OCI-LY3 (cell line): ENCODE results near the gene SCRN2.

ENCODE experiments used
- H2AFZ ChIP-seq: fragments of 200-600, 300-600 bp; shearing (Covaris generic); 2 replicates; pipeline ENCODE4 v1.6.0; 2014; ENCODE audit warnings: antibody characterized with exemption, low read depth, low read length
- H3K27ac ChIP-seq: fragments of 200-600, 300-600 bp; sonication (generic); 2 replicates; pipeline ENCODE4 v1.5.1; 2014; ENCODE audit warnings: mild to moderate bottlenecking, low read length, moderate library complexity, mixed read lengths
- H3K27me3 ChIP-seq: fragments of 200-600, 300-600 bp; sonication (generic); 2 replicates; pipeline ENCODE4 v1.6.1; 2014; ENCODE audit warnings: low read depth, low read length, mixed read lengths
- H3K36me3 ChIP-seq: fragments of 200-600, 300-600 bp; sonication (generic); replicated peaks from 2 replicates; pipeline ENCODE3; 2014; ENCODE audit warnings: low read depth, low read length, mixed read lengths
- H3K4me1 ChIP-seq: fragments of 300-600, 200-600 bp; sonication (generic); 2 replicates; pipeline ENCODE4 v1.6.1; 2014; ENCODE audit warnings: low read length, mixed read lengths
- H3K4me2 ChIP-seq: fragments of 200-600, 300-600 bp; sonication (generic); 2 replicates; pipeline ENCODE4 v1.6.1; 2014; ENCODE audit warnings: low read length, mixed read lengths
- H3K4me3 ChIP-seq: fragments of 300-600, 200-600 bp; sonication (generic); 2 replicates; pipeline ENCODE4 v1.5.1; 2014; ENCODE audit warnings: antibody characterized with exemption, mild to moderate bottlenecking, low read length, moderate library complexity
- H3K79me2 ChIP-seq: fragments of 300-600, 200-600 bp; shearing (Covaris generic); 2 replicates; pipeline ENCODE4 v1.6.1; 2014; ENCODE audit warnings: mild to moderate bottlenecking, low read length, mixed read lengths
- H3K9ac ChIP-seq: fragments of 300-600, 200-600 bp; shearing (Covaris generic); 2 replicates; pipeline ENCODE4 v1.6.0; 2014; ENCODE audit warnings: mild to moderate bottlenecking, low read length, moderate library complexity
- H3K9me3 ChIP-seq: fragments of 200-600, 300-600 bp; shearing (Covaris generic); 2 replicates; pipeline ENCODE4 v1.6.1; 2014; ENCODE audit warnings: low read length, mixed read lengths; ENCODE audit not compliant: insufficient read depth
- H4K20me1 ChIP-seq: fragments of 200-600, 300-600 bp; sonication (generic); 2 replicates; pipeline ENCODE4 v1.6.1; 2016; ENCODE audit warnings: low read length, mixed read lengths; ENCODE audit not compliant: insufficient read depth
- EZH2phosphoT487 ChIP-seq: fragments of 200-600 bp; shearing (Covaris generic); IDR thresholded peaks from 2 replicates; pipeline ENCODE4 v1.6.1; 2018; ENCODE audit warnings: antibody characterized with exemption, mixed run types, low read depth
- TF ChIP-seq, protein P1 (sequence below): fragments of 200-600, 300-600 bp; sonication (generic); IDR thresholded peaks from 2 replicates; pipeline ENCODE4 v1.5.1; 2014; ENCODE audit warnings: antibody characterized with exemption, low read length, low read depth

SCRN2 gene

DNA sequence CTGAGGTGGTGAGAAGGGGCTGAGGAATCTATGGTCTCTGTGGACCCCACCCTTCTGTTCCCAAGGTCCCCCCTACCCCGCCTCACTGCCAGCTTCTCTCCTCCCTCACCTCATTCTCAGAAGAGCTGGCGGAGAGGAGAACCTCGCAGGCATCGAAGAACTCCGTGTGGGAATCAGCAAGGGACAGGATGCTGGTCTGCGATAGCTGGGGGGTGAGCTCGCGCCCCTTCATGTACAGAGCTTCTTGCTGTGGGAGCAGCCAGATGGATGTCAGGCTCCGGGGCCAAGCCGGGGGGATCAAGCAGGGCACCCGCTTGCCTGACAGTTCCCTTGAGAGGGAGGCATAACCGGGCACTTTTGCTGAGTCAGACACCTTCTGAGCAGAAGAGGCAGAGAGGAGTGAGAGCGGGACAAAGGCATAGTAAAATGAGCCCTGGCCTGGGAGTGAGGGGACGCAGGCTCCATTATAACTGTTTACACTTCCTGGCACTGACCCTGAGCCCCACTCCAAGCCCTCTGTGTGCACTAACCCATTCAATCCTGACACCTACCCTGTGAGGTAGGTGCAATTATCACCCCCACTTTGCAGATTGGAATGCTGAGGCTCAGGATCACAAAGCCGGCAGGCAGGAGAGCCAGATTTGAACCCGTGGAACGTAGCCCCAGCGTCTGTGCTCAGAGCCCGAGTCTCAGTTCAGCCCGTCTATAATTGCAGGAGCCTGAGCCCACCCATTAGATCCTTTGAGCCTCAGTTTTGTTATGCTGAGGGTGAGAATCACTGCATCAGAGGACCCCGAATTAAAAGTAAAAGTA, 25.8 kb downstream of the SCRN2 start:
- no peaks in the 10 kb centered on the region for H4K20me1 ChIP-seq
- no peak overlapping the region for H2AFZ ChIP-seq
- no peak overlapping the region for H3K9ac ChIP-seq
- H3K36me3 ChIP-seq, result no peaks in the 10 kb centered on the region
- peaks cover 4% of the 10 kb centered on the region; the same call in 1 of the 2 replicates for H3K4me1 ChIP-seq
- H3K9me3 ChIP-seq, result no peaks in the 10 kb centered on the region
- H3K4me3 ChIP-seq, result no peak overlapping the region
- TF ChIP-seq, protein P1, sequence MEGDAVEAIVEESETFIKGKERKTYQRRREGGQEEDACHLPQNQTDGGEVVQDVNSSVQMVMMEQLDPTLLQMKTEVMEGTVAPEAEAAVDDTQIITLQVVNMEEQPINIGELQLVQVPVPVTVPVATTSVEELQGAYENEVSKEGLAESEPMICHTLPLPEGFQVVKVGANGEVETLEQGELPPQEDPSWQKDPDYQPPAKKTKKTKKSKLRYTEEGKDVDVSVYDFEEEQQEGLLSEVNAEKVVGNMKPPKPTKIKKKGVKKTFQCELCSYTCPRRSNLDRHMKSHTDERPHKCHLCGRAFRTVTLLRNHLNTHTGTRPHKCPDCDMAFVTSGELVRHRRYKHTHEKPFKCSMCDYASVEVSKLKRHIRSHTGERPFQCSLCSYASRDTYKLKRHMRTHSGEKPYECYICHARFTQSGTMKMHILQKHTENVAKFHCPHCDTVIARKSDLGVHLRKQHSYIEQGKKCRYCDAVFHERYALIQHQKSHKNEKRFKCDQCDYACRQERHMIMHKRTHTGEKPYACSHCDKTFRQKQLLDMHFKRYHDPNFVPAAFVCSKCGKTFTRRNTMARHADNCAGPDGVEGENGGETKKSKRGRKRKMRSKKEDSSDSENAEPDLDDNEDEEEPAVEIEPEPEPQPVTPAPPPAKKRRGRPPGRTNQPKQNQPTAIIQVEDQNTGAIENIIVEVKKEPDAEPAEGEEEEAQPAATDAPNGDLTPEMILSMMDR, result no peak
- no peak for TF ChIP-seq EZH2phosphoT487
- H3K27me3 ChIP-seq, result no peaks in the 10 kb centered on the region
- H3K79me2 ChIP-seq, result no peaks in the 10 kb centered on the region
- no peak overlapping the region for H3K4me2 ChIP-seq
- no peak overlapping the region for H3K27ac ChIP-seq

DNA sequence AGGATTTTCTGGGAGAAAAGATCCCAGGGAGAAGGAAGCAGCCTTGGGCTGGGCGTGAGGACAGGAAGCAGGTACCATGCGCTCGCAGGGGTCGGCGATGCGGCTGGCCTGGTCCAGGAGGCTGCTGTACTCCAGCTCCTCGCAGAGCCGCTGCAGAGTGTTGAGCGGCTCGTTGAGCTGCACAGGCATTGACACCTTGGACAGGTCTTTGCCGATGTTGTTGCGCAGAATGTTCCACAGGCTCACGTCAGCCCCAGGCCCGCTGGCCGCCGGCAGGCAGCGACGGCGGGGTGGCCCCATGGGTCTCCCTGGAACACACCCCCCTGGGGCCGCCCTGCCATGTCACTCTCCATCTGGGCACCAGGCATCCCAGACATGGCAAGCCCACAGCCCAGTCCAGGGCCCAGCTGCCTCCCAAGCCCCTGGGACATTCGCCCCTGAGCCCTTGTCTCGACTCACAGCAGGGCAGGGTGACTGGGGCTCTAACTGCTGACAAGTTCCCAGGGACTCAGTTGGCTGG, 27.5 kb downstream of the SCRN2 start:
- H3K9ac ChIP-seq, result no peak overlapping the region
- no peaks in the 10 kb centered on the region for H3K4me1 ChIP-seq
- no peak overlapping the region for H3K4me3 ChIP-seq
- no peaks in the 10 kb centered on the region for H3K27me3 ChIP-seq
- no peak overlapping the region for H2AFZ ChIP-seq
- TF ChIP-seq EZH2phosphoT487, result no peak
- TF ChIP-seq, protein P1, result no peak
- no peaks in the 10 kb centered on the region for H4K20me1 ChIP-seq
- no peak overlapping the region for H3K4me2 ChIP-seq
- no peaks in the 10 kb centered on the region for H3K9me3 ChIP-seq
- no peaks in the 10 kb centered on the region for H3K36me3 ChIP-seq
- H3K79me2 ChIP-seq, result no peaks in the 10 kb centered on the region
- no peak overlapping the region for H3K27ac ChIP-seq

DNA sequence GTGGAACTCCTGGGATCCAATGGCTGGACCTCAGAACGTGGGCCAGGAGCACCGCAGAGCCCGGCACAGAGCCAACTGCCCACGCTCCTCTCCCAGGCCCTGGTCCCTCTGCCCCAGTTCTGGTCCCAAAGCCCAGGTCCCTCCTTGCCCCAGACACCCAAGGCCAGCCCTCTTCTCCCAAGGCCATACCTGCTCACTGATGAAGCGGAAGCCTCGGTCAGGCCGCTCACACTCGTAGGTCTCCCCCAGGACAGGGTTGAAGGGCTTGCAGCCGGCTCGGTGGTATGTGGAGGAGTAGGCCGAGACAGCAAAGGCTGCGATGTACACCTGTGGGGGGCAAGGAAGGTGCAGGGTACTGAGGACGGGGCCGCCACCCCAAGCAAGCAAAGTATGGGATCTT, 28.0 kb downstream of the SCRN2 start:
- H3K36me3 ChIP-seq, result no peaks in the 10 kb centered on the region
- no peak overlapping the region for H3K27ac ChIP-seq
- no peak overlapping the region for H3K9ac ChIP-seq
- H3K27me3 ChIP-seq, result no peaks in the 10 kb centered on the region
- no peak overlapping the region for H3K4me3 ChIP-seq
- H2AFZ ChIP-seq, result no peak overlapping the region
- H3K9me3 ChIP-seq, result no peaks in the 10 kb centered on the region
- no peaks in the 10 kb centered on the region for H4K20me1 ChIP-seq
- H3K4me2 ChIP-seq, result no peak overlapping the region
- no peaks in the 10 kb centered on the region for H3K4me1 ChIP-seq
- TF ChIP-seq EZH2phosphoT487, result no peak
- TF ChIP-seq, protein P1, result no peak
- no peaks in the 10 kb centered on the region for H3K79me2 ChIP-seq

DNA sequence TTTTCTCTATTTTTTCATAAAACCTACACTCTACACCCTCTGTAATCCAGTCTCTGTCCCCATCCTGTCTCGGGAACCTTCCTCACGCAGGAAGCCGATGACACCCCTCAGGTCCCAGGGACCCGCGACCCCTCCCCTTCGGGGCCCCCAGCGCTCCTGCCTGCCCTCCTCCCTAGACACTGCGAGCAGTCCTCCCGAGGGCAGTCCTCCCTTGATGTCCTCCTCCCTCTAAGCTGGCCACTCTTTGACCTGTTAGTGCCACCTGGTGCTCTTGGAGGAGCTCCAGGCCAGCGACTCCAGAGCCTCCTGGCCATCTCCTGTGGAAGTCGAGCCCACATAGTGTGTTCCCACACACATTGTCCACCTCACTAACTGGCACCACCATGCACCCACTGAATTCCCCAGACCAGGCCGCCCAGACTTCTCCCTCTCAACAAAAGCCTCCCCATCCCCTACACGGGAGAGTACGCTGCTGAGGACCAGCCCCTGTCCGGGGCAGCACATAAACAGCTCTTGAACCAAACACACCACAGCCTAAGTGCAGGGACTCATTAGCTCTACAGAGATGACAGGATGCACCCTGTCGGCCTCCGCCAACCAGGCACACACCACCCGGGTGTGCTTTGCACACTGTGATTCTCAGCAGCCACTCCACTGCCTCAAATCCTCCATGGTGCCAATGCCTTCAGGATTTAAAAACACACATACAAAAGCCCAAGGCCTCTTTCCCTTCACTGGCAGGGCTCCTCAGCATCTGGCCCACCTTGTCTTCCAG, 28.7 kb downstream of the SCRN2 start:
- no peak overlapping the region for H3K4me2 ChIP-seq
- no peaks in the 10 kb centered on the region for H3K79me2 ChIP-seq
- H3K36me3 ChIP-seq, result no peaks in the 10 kb centered on the region
- H3K27ac ChIP-seq, result no peak overlapping the region
- no peaks in the 10 kb centered on the region for H3K4me1 ChIP-seq
- no peak overlapping the region for H3K9ac ChIP-seq
- TF ChIP-seq, protein P1, result no peak
- TF ChIP-seq EZH2phosphoT487, result no peak
- H4K20me1 ChIP-seq, result no peaks in the 10 kb centered on the region
- no peaks in the 10 kb centered on the region for H3K27me3 ChIP-seq
- H3K9me3 ChIP-seq, result no peaks in the 10 kb centered on the region
- no peak overlapping the region for H2AFZ ChIP-seq
- no peak overlapping the region for H3K4me3 ChIP-seq
